Putamen (tissue), 1 donor: ENCODE measurements around the gene PON1.

ENCODE experiments used
- DNase-seq: peaks from one replicate; pipeline ENCODE4 v3.0.0-alpha.2; 2016; ENCODE audit warnings: low spot score

The PON1 gene

DNA sequence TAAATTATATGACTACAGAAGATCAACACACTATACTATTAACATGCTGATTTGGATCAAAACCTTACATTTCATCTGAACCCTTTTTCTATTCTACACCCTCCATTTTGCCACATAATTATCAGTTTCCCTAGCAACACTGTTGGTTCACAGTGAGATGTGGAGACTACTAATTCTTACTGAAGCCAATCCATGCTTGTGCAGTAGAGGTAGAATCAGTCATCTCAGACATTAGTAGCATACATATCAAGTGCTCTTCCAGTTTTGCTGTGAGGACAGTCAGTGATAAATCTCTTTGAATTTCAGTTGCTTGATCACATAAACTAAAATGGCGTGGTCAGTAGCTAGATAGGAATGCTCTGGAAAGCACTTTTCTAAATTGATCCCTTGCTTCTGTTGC is 70.3 kb downstream of the PON1 start:
- no peak for DNase-seq

DNA sequence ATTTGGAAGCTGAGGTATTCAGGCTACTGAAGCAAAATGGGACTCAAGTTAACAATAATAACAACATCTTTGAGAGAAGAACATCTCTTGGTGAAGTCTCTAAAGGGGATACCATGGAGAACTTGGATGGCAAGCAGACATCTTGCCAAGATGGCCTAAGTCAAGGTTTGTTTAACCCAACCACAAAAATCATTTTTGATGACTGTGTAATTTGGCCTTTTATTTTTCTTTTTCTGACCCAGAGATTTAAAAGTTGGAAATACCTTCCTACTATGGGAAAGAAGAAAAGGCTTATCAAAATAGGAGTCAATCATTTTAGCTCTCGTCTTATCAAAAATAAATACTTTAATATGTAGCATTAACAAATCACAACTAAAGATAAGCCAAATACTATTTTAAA is 72.4 kb downstream of the PON1 start:
- DNase-seq: no peak

DNA sequence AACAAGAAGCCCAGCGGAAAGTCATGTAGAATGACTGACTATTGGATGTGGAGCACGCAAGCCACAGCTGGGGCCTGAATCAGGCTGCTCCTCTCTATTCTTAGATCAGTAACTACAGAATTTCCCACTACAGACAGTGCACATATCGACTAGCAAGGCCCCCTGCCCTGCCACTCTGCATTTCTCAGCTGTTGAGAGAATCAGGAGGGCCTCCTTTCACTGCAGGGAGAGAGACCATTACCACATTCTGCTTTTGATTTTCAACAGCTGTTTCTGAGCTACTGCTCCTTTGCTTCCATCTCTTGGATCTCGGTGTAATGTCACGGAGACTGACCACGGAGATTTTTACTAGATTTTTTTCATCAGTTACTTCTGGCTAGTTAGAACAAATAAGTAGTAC is 73.8 kb downstream of the PON1 start:
- DNase-seq: no peak
